Measurements from ENCODE around the gene GMCL1. TPM values are rescaled to one million over a fixed set of nuclear protein-coding genes. Genes with fewer than 3 reads are reported as not detected.

Gene GMCL1
- total RNA-seq, 2 experiments from 2014 or later: 29.7 to 29.8 TPM

DNA sequence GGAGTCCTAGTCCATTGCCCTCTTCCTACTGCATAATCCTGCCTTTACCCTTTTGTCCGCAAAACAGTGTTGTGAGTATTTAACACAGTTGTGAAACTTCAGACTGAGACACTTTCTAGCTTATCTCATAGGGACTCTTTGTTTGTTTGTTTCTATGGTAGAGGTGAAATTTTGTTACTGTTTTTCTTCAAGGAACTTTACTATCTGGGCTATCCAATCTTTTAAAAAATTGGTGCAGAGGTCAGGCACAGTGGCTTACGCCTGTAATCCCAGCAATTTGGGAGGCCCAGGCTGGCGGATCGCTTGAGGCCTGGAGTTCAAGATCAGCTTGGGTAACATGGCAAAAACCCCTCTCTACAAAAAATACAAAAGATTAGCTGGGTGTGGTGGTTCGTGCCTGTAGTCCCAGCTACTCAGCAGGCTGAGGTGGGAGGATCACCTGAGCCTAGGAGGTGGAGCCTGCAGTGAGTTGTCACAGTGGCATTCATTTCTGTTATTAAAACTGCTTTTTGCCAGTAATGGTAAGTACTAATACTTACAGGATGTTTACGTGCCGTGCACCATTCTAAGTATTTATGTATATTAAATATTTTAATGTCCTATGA is 18.8 kb downstream of the GMCL1 start:
- ChIA-PET CTCF (no interaction called here), POLR2A (interaction anchor here (0.7 kb wide), 1 partner anchor 1258 kb away, joined by 3 read pairs; no protein-coding TSS in a partner anchor)
- no peak overlapping the region for H3K4me3 ChIP-seq (ENCODE audit: low read length)
- no peak overlapping the region for H3K27ac Mint-ChIP-seq
- no peak for ATAC-seq (ENCODE audit: poor library complexity)
- no peaks in the 10 kb centered on the region for H3K27me3 ChIP-seq (ENCODE audit: control insufficient read depth in 1 of 2, insufficient read depth in 2 of 2, low read length in 2 of 2)
- H3K9me3 ChIP-seq (ENCODE audit: control insufficient read depth in 1 of 2, insufficient read depth in 1 of 2, low read length in 2 of 2): no peaks in the 10 kb centered on the region
- H3K9me3 Mint-ChIP-seq: no peaks in the 10 kb centered on the region
- H3K4me1 Mint-ChIP-seq (ENCODE audit: low read depth): no peaks in the 10 kb centered on the region
- H3K27me3 Mint-ChIP-seq: no peaks in the 10 kb centered on the region
- TF ChIP-seq, protein P1, sequence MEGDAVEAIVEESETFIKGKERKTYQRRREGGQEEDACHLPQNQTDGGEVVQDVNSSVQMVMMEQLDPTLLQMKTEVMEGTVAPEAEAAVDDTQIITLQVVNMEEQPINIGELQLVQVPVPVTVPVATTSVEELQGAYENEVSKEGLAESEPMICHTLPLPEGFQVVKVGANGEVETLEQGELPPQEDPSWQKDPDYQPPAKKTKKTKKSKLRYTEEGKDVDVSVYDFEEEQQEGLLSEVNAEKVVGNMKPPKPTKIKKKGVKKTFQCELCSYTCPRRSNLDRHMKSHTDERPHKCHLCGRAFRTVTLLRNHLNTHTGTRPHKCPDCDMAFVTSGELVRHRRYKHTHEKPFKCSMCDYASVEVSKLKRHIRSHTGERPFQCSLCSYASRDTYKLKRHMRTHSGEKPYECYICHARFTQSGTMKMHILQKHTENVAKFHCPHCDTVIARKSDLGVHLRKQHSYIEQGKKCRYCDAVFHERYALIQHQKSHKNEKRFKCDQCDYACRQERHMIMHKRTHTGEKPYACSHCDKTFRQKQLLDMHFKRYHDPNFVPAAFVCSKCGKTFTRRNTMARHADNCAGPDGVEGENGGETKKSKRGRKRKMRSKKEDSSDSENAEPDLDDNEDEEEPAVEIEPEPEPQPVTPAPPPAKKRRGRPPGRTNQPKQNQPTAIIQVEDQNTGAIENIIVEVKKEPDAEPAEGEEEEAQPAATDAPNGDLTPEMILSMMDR (IDR thresholded peaks at IDR 0.05): no peak
- intact Hi-C loops (cut with DNase I, micrococcal nuclease): no loop called here
- no peak for DNase-seq
- no peak overlapping the region for H3K27ac ChIP-seq (ENCODE audit: low read depth in 1 of 2, low read length in 2 of 2)
- H3K4me1 ChIP-seq (ENCODE audit: insufficient read depth, low read length): no peaks in the 10 kb centered on the region
- peaks cover 55% of the 10 kb centered on the region for H3K36me3 ChIP-seq (ENCODE audit: insufficient read depth, low read length)
- H3K4me3 Mint-ChIP-seq: no peak overlapping the region
- H3K36me3 Mint-ChIP-seq (ENCODE audit: low read depth): peaks cover 80% of the 10 kb centered on the region

DNA sequence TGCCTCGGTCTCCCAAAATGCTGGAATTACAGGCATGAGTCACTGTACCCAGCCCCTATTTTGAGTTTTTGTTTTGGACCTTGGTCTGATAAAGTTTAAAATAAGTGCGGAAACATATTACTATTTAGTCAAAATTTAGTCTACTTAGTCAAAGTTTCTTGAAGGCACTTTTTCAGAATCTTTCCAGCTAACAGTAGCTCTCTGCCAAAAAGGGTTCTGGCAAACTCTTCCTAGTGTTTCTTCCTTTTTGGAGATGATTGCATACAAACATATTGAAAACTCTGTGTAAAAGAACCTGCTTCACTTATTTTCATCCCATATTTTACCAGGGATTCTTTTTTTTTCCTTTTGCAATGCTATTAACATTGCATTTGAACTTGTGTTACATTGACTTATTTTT is 28.8 kb downstream of the GMCL1 start:
- TF ChIP-seq, protein P1 (IDR thresholded peaks at IDR 0.05): no peak
- Histone ChIP-seq H3K36me3 (ENCODE audit: insufficient read depth, low read length) (peaks cover 23% of the 10 kb centered on the region), H3K4me1 (ENCODE audit: insufficient read depth, low read length) (no peaks in the 10 kb centered on the region), H3K27ac (ENCODE audit: low read depth in 1 of 2, low read length in 2 of 2) (no peak overlapping the region), H3K27me3 (ENCODE audit: control insufficient read depth in 1 of 2, insufficient read depth in 2 of 2, low read length in 2 of 2) (no peaks in the 10 kb centered on the region), H3K4me3 (ENCODE audit: low read length) (no peak overlapping the region), H3K9me3 (ENCODE audit: control insufficient read depth in 1 of 2, insufficient read depth in 1 of 2, low read length in 2 of 2) (no peaks in the 10 kb centered on the region)
- ATAC-seq (ENCODE audit: poor library complexity) (no peak), DNase-seq (no peak)
- H3K4me1 Mint-ChIP-seq (ENCODE audit: low read depth): no peaks in the 10 kb centered on the region
- H3K27me3 Mint-ChIP-seq: no peaks in the 10 kb centered on the region
- POLR2A ChIA-PET: no interaction called here
- no peaks in the 10 kb centered on the region for H3K9me3 Mint-ChIP-seq
- no peak overlapping the region for H3K27ac Mint-ChIP-seq
- H3K4me3 Mint-ChIP-seq: no peak overlapping the region
- H3K36me3 Mint-ChIP-seq (ENCODE audit: low read depth): peaks cover 48% of the 10 kb centered on the region
- intact Hi-C loops (cut with DNase I, micrococcal nuclease): no loop called here
- CTCF ChIA-PET: no interaction called here

DNA sequence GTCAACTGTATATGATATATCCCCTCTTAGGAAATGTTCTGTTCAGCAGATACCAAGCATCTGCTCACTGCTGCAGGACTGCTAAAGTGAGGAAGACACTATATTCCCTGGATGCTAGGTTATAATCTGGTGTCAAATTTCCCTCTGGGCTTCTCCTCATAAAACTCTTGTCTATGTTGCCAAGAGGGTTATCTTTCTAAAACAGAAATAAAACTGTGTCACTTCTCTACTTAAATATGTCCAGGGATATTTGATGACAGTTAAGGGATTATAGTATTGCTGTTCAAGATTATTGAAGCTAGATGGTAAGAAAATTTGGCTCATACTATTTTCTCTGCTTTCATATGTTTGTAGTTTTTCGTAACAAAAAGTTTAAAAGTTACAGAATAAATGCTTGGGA is 33.8 kb downstream of the GMCL1 start:
- H3K4me1 ChIP-seq (ENCODE audit: insufficient read depth, low read length): no peaks in the 10 kb centered on the region
- no peak overlapping the region for H3K27ac Mint-ChIP-seq
- TF ChIP-seq, protein P1 (IDR thresholded peaks at IDR 0.05): no peak
- H3K36me3 ChIP-seq (ENCODE audit: insufficient read depth, low read length): peaks cover 43% of the 10 kb centered on the region
- no peak overlapping the region for H3K4me3 Mint-ChIP-seq
- ChIA-PET CTCF (no interaction called here), POLR2A (no interaction called here)
- no peak for DNase-seq
- H3K27me3 Mint-ChIP-seq: no peaks in the 10 kb centered on the region
- H3K36me3 Mint-ChIP-seq (ENCODE audit: low read depth): peaks cover 58% of the 10 kb centered on the region
- no peak for ATAC-seq (ENCODE audit: poor library complexity)
- no peak overlapping the region for H3K4me3 ChIP-seq (ENCODE audit: low read length)
- H3K27ac ChIP-seq (ENCODE audit: low read depth in 1 of 2, low read length in 2 of 2): no peak overlapping the region
- intact Hi-C loops (cut with DNase I, micrococcal nuclease): no loop called here
- no peaks in the 10 kb centered on the region for H3K27me3 ChIP-seq (ENCODE audit: control insufficient read depth in 1 of 2, insufficient read depth in 2 of 2, low read length in 2 of 2)
- no peaks in the 10 kb centered on the region for H3K9me3 Mint-ChIP-seq
- H3K9me3 ChIP-seq (ENCODE audit: control insufficient read depth in 1 of 2, insufficient read depth in 1 of 2, low read length in 2 of 2): no peaks in the 10 kb centered on the region
- no peaks in the 10 kb centered on the region for H3K4me1 Mint-ChIP-seq (ENCODE audit: low read depth)

All from CD4-positive, alpha-beta T cell (primary cell).